GM19351 (cell line): ENCODE data around the gene SNX33.
"Not testable (repeated sequence)": the region's sequence is repeated elsewhere in the genome, so short reads cannot be mapped to it uniquely, and the experiment has no call there.

ENCODE experiments used
- ATAC-seq: cut with Tn5 transposase; IDR thresholded peaks from one replicate; pipeline ENCODE4 v1.9.1; 2021; ENCODE audit warnings: mild to moderate bottlenecking, moderate library complexity; ENCODE audit not compliant: unreplicated experiment

The SNX33 gene

GRCh38 chr15:75680007-75680789 is 32.5 kb downstream of the SNX33 start:
- no peak for ATAC-seq

GRCh38 chr15:75682181-75683135 is 34.7 kb downstream of the SNX33 start:
- ATAC-seq, result no peak

GRCh38 chr15:75683646-75684312 is 36.1 kb downstream of the SNX33 start:
- ATAC-seq, result peak; percentile 63

- ATAC-seq, result no peak
Measured at GRCh38 chr15:75684648-75685047, 36.9 kb downstream of the SNX33 start.

- ATAC-seq, result no peak
Measured at GRCh38 chr15:75685195-75685594, 37.5 kb downstream of the SNX33 start.

GRCh38 chr15:75686212-75686642 is 38.5 kb downstream of the SNX33 start:
- ATAC-seq, result peak; percentile 49

- no peak for ATAC-seq
Measured at GRCh38 chr15:75687486-75688277, 40.0 kb downstream of the SNX33 start.

GRCh38 chr15:75688278-75688557 is 40.5 kb downstream of the SNX33 start:
- ATAC-seq, result no peak

- ATAC-seq, result no peak
Measured at GRCh38 chr15:75688831-75689230, 41.1 kb downstream of the SNX33 start.

GRCh38 chr15:75689429-75689828 is 41.7 kb downstream of the SNX33 start:
- ATAC-seq, result not testable (repeated sequence)

- not testable (repeated sequence) for ATAC-seq
Measured at GRCh38 chr15:75692311-75692710, 44.6 kb downstream of the SNX33 start.

- ATAC-seq, result not testable (repeated sequence)
Measured at GRCh38 chr15:75693028-75693427, 45.3 kb downstream of the SNX33 start.

- no peak for ATAC-seq
Measured at GRCh38 chr15:75693501-75694240, 46.0 kb downstream of the SNX33 start.

GRCh38 chr15:75694241-75695182 is 46.8 kb downstream of the SNX33 start:
- no peak for ATAC-seq

GRCh38 chr15:75695220-75695619 is 47.5 kb downstream of the SNX33 start:
- ATAC-seq, result no peak

GRCh38 chr15:75695634-75696310 is 48.1 kb downstream of the SNX33 start:
- ATAC-seq, result no peak

GRCh38 chr15:75696311-75696720 is 48.6 kb downstream of the SNX33 start:
- no peak for ATAC-seq

- ATAC-seq, result no peak
Measured at GRCh38 chr15:75696854-75697259, 49.1 kb downstream of the SNX33 start.
